NCI-H345 treated with DMSO at 0.1 percent for 48 hours (cell line): ENCODE results near the gene MALT1.
"Not testable (repeated sequence)": the region's sequence is repeated elsewhere in the genome, so short reads cannot be mapped to it uniquely, and the experiment has no call there.

Source experiments
- DNase-seq: peaks from one replicate; lab custom pipeline; 2025; ENCODE audit not compliant: unreplicated experiment; lab: John Stamatoyannopoulos, UW

Gene MALT1

GRCh38 chr18:58728719-58729118, 57.5 kb downstream of the MALT1 start:
- no peak for DNase-seq

DNA sequence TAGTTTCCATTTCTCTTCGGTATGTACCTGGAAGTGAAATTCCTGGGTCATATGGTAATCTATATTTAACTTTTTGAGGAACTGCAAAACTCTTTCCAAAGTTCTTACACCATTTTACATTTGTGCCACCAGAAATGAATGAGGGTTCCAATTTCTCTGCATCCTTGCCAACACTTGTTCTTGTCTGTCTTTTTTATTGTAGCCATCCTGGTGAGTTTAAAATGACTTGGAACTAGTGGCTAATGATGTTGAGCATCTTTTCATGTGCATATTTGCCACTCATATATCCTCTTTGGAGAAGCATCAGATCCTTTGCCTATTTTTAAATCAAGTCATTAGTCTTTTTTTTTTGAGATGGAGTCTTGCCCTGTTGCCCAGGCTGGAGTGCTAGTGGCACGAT, 59.4 kb downstream of the MALT1 start:
- no peak for DNase-seq

DNA sequence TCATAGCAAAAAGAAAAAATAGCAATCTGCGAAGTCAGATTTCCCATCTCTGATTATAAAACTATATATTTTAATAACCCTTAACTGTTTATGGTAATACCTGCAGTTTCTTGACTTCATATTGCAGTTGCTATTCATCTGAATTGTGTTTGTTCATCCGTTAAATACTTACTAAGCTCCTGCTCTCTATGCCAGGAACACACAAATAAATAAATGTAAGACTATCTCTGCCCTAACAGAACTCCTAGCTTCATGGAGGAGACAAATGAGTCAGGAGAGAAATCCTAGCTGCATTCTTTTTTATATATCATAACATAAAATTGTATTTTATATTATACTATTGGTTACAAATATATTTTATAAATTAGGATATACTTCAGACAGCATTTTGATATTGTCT, 61.2 kb downstream of the MALT1 start:
- no peak for DNase-seq

- no peak for DNase-seq
These were observed 62.6 kb downstream of the MALT1 start for GRCh38 chr18:58733866-58734265.

GRCh38 chr18:58738322-58738721, 67.1 kb downstream of the MALT1 start:
- DNase-seq: no peak

DNA sequence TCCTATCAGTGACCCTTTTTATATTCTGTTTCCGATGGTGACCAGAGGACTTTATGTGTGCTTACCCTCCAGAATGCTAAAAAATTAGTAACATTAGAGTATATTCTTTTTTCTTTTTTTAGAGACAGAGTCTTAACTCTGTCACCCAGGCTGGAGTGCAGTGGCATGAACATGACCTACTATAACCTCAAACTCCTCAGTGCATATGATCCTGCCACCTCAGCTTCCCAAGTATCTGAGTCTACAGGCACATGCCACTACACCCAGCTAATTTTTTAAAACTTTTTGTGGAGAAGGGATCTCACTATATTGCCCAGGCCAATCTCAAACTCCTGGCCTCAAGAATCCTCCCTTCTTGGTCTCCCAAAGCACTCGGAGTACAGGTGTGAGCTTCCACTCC, 74.6 kb downstream of the MALT1 start:
- DNase-seq: no peak

DNA sequence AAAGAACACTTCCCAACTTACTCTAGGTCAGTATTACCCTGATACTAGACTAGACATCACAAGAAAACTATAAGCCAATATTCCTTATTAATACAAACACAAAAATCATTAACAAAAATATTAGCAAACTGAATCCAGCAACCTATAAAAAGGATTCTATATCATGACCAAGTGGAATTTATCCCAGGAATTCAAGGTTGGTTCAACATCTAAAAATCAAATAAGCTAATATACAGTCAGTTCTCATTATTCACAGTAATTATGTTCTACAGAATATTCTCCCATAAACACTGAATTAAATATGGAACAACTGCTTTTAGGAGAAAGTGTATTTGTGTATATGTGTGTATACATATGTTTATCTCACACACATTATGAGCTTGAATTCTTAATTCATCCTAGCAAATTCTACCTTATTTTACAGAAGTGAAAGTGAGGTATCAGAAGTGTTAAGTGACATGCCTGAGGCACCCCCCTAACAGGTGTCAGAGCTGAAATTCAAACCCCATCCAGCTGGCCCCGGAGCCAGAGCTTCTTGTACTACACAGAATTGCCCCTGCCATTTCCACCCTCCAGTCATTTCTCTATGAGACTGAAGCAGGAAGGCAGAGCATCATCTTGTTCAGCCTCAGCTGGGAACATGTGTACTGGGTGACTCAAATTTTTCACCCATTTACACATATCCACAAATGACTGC, 77.8 kb downstream of the MALT1 start:
- DNase-seq: no peak

DNA sequence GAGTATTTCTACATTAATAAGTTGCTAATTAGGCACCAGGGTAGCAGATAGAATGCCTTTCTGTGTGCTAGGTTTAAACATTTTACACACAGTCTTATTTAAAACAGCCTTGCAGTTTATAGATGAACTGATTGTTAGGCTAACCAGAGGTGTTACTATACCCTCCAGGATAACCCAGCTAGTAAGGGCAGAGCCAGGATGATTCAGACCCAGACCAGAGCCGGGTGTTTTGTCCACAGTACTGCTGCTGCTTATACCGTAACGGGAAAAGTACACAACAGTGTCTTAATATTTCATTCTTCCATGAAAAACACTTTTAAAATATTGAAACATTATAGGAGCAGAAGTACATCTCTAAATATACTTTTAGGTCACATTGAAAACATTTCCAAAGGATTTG, 82.7 kb downstream of the MALT1 start:
- DNase-seq: no peak

DNA sequence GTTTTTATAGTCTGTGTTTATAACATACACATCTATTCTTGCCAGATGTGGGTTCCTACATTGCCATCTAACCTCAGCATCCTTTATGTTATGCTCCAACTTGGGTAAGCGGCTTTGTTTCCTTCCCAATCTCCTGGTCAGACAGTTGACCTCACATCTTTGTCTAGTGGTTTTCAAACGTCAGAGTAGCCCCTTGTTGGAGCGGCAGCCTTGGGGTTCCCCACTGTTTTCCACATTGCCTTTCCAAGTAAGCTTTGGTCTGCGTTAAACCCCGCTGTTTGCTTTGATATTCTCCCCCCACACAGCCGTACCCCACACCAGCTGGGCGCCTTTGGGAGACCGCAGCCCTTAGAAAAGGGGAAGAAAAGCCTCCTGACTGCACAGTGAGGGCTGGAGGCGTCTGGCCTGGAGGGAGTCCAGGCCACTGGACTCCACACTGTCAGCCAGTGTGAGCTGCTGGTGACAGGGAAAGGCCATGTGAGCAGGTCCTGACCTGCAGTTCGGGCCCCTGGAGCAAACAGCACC, 83.3 kb downstream of the MALT1 start:
- DNase-seq: no peak

GRCh38 chr18:58755304-58756010, 84.2 kb downstream of the MALT1 start:
- DNase-seq: no peak

- no peak for DNase-seq
These were observed 84.9 kb downstream of the MALT1 start for GRCh38 chr18:58756148-58756547.

DNA sequence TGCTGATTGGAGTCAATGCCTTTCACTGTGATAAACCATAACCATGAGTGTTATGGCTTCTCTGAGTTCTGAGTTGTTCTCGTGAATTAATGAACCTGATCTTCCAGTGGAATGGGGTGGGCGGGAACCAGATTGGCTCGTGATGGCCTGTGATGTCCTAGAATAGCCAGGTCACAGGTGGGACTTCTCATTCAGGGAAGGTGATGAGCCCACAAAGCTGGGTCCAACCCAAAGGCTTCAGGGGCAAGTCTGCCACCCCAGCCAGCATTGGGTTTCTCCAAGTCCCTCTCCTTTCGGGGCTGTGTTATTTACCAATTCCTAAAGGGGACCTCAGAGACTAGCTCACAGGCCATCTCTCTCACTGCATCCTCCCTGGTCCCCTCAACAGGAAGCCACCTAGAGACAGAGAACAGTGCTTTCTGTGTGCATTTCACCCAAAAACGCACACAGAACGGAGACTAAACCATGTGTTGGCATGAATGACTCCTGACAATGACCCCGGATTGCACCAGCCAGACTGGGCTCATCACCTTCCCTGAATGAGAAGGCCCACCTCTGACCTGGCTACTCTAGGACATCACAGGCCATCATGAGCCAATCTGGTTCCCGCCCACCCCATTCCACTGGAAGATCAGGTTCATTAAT, 85.5 kb downstream of the MALT1 start:
- no peak for DNase-seq

DNA sequence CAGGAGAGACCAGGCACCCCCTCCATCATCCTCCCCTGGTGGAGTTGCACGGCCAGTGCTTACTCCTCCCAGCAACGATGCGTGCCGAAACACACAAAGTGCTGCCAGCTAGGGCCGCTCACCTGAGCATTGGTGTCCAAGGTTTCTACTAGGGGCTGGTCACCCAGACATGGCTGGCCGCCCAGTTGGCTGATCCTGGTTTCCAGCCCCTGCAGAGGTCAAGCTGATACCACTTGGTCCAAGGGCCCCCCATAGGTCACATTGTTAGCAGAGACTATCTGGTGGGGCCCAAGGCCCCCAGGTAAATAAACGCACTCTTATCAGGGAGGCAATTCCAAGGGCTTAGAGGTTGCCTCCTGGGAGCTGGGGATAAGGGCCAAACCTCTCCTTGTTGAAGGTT, 86.1 kb downstream of the MALT1 start:
- not testable (repeated sequence) for DNase-seq

DNA sequence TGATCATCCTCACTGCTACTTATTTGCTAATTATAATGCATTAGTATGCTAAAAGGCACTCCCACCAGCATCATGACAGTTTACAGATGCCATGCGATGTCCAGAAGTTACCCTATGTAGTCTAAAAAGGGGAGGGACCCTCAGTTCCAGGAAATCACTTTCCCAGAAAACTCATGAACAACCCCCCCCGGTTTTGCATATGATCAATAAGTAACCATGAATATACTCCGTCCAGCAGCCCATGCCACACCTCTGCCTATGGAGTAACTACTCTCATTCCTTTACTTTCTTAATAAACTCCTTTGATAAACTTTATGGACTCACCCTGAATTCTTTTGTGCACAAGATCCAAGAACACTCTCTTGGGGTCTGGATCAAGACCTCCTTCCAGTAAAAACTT, 86.8 kb downstream of the MALT1 start:
- no peak for DNase-seq

DNA sequence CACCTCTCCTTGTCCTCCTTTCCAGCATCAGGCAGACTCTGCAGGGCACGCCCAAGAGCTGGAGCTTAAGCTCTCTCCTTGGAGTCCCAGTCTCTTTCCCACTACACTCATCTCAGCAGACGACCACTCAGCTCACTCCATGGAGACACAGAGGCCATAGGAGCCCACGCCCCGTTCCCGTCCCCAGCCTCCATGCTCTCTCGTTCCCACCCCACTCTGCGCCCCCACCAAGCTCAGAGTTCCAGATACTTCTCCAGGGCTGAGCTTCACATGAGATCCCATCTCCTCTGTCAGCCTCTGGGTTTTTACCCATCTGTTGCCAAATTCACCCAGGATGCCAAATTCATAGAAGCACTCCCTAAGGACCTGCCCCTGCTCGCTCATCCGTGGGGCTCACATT, 87.3 kb downstream of the MALT1 start:
- no peak for DNase-seq

DNA sequence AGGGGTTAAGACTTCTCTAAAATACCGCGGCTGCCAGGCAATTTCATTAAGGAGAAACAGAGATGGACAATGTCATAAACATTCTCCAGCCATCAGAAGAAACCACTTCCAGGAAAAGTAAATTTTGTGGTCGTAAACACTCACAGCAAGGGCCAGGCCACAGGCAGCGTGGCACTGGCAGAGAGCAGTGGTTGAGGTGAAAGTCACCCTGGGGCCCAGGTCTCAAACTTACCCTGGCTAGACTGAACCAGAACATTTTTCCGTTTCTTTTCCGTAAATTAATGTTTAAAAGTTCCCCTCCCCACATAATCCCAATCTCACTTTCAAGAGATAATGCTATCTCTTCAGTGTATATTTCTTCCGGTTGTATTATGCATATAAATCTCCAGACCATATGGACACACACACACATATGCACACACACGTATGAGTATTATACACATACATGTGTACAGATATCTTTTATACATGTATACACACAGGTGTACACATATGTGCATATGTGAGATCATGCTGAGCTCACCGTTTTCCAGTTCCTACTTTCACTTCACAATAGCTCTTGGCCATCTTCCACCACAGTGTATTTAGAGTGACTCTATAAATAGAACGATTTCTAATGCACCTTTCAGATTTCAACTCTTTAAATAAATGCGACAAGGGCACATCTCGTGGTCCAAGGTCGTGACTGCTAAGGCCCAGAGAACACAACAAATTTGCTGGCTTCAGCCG, 90.1 kb downstream of the MALT1 start:
- no peak for DNase-seq

GRCh38 chr18:58761970-58762780, 90.9 kb downstream of the MALT1 start:
- no peak for DNase-seq

GRCh38 chr18:58762781-58763171, 91.5 kb downstream of the MALT1 start:
- DNase-seq: no peak

GRCh38 chr18:58766164-58766563, 94.9 kb downstream of the MALT1 start:
- no peak for DNase-seq

DNA sequence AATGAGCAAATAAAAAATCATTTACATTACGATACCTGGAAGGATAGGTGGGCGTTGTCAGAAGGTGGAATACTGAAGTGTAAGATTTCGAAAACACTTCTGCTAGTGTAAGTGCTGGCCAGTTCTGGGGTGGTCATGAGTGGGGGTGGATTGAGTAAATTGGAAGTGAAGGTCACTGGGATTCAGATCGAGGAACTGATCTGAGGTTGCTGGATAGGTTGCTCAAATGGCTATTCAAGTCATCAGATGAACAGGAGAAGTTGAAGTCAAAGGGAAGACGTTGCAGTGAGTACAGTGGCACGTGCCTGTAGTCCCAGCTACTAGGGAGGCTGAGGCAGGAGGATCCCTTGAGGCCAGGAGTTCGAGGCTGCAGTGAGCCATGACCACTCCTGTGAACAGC, 95.7 kb downstream of the MALT1 start:
- no peak for DNase-seq
